A673 (cell line): ENCODE results near the gene EIF1. TPM values are rescaled to one million over a fixed set of nuclear protein-coding genes. Genes with fewer than 3 reads are reported as not detected.

Experiments
- BruUV-seq: library from RNA; stranded (reverse); fragments of 400-500 nt; replicated peaks from 2 replicates; lab custom pipeline; 2021; lab: Mats Ljungman, UMichigan
- CTCF ChIA-PET: fragments of 300-600 bp; sonication (Branson Sonifier 250); formaldehyde crosslinking; loops from one replicate; lab custom pipeline; 2022; ENCODE audit warnings: antibody characterized with exemption; lab: Charles Lee
- POLR2A ChIA-PET: fragments of 300-600 bp; sonication (Branson Sonifier 250); formaldehyde crosslinking; loops from one replicate; lab custom pipeline; 2022; ENCODE audit warnings: antibody characterized with exemption; ENCODE audit not compliant: low non-redundant PET; lab: Charles Lee
- DNase-seq: peaks from one replicate; pipeline ENCODE4 v3.0.0-alpha.2; 2015; ENCODE audit warnings: low spot score
- H3K27ac ChIP-seq: fragments of 200-600 bp; sonication (generic); 2 replicates; pipeline ENCODE4 v1.5.1; 2016; ENCODE audit warnings: mixed run types, low read depth, mild to moderate bottlenecking, mixed read lengths, antibody characterized with exemption, low read length; ENCODE audit not compliant: poor library complexity, severe bottlenecking
- H3K27me3 ChIP-seq: fragments of 200-600 bp; sonication (generic); replicated peaks from 2 replicates; pipeline ENCODE4 v1.6.1; 2017; ENCODE audit warnings: mixed run types, low read depth, mild to moderate bottlenecking, mixed read lengths, antibody characterized with exemption, low read length; ENCODE audit not compliant: insufficient read depth, poor library complexity
- H3K36me3 ChIP-seq: fragments of 200-600 bp; sonication (generic); 2 replicates; pipeline ENCODE4 v1.6.1; 2016; ENCODE audit warnings: mixed run types, mild to moderate bottlenecking, mixed read lengths, antibody characterized with exemption, low read length; ENCODE audit not compliant: insufficient read depth, poor library complexity, severe bottlenecking
- H3K4me1 ChIP-seq: fragments of 200-600 bp; sonication (generic); 2 replicates; pipeline ENCODE4 v1.6.1; 2017; ENCODE audit warnings: mixed run types, mild to moderate bottlenecking, mixed read lengths, antibody characterized with exemption, low read length; ENCODE audit not compliant: insufficient read depth, poor library complexity, severe bottlenecking
- H3K4me3 ChIP-seq: fragments of 200-600 bp; sonication (generic); 2 replicates; pipeline ENCODE4 v1.5.1; 2016; ENCODE audit warnings: low read depth, mixed run types, mild to moderate bottlenecking, mixed read lengths, low read length; ENCODE audit not compliant: poor library complexity, severe bottlenecking
- H3K9me3 ChIP-seq: fragments of 200-600 bp; sonication (generic); 2 replicates; pipeline ENCODE4 v1.6.1; 2016; ENCODE audit warnings: mixed run types, low read depth, mild to moderate bottlenecking, mixed read lengths, antibody characterized with exemption, low read length; ENCODE audit not compliant: poor library complexity, severe bottlenecking
- EZH2 ChIP-seq: fragments of 200-600 bp; sonication (generic); IDR thresholded peaks from 2 replicates; pipeline ENCODE4 v1.6.1; 2017; ENCODE audit warnings: borderline replicate concordance, low read depth, mild to moderate bottlenecking, mixed read lengths, antibody characterized with exemption, low read length; ENCODE audit not compliant: poor library complexity, severe bottlenecking
- intact Hi-C: fragments of 100-400 bp; cut with micrococcal nuclease; formaldehyde crosslinking; loops from one replicate; pipeline ENCODE4 v1.10.0; 2022; ENCODE audit not compliant: unreplicated experiment
- total RNA-seq: library from RNA; stranded (reverse); gene quantifications from 2 replicates; pipeline ENCODE4 v1.2.3, GENCODE V29; 2021
- TF ChIP-seq, protein P1 (sequence below): fragments of 300-800, 200-600 bp; sonication (generic); conservative IDR thresholded peaks from 2 replicates; pipeline ENCODE4 v1.5.1; 2017; ENCODE audit warnings: low read depth, mild to moderate bottlenecking, antibody characterized with exemption, low read length, moderate library complexity, mixed read lengths

The EIF1 gene
- total RNA-seq, 1 experiment from 2014 or later, result 524 TPM

DNA sequence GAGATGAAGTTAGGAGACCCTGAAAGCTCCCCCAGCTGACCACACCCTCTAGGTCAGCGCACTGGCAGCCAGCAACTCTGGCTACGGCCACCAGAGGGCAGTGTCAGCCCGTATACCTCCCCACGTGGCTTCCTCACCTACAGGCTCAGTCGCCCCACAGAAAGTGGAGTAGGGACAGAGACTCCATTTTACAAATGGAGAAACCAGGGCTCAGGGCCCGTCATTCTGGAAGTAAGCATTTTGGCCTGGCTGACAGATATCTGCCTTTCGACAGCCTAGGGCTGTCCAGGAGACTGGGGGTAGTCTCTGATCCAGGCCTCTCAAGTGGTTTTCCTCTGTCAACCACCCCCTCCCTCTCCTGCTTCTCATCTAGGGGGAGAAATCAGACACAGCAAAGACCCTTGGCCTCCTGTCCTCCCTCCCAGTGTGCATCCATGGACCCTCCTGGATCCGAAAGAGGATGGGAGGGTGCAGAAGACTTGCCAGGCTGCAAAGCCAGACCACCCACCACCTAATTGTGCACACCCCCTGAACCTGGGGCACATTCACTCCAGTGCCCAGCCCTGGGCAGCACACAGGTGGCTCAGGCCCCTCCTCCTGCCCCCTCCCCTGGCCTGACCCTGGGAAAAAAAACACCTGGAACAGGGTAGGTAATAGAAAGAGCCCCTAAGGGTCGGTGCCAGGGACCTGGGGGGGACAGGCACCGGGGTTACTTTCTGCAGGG is 49.6 kb downstream of the EIF1 start:
- no TSS peak for BruUV-seq
- TF ChIP-seq EZH2, result no peak
- TF ChIP-seq, protein P1, sequence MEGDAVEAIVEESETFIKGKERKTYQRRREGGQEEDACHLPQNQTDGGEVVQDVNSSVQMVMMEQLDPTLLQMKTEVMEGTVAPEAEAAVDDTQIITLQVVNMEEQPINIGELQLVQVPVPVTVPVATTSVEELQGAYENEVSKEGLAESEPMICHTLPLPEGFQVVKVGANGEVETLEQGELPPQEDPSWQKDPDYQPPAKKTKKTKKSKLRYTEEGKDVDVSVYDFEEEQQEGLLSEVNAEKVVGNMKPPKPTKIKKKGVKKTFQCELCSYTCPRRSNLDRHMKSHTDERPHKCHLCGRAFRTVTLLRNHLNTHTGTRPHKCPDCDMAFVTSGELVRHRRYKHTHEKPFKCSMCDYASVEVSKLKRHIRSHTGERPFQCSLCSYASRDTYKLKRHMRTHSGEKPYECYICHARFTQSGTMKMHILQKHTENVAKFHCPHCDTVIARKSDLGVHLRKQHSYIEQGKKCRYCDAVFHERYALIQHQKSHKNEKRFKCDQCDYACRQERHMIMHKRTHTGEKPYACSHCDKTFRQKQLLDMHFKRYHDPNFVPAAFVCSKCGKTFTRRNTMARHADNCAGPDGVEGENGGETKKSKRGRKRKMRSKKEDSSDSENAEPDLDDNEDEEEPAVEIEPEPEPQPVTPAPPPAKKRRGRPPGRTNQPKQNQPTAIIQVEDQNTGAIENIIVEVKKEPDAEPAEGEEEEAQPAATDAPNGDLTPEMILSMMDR, result peak; percentile 78
- Histone ChIP-seq H3K36me3 (no peaks in the 10 kb centered on the region), H3K4me3 (no peak overlapping the region), H3K9me3 (no peaks in the 10 kb centered on the region), H3K4me1 (no peaks in the 10 kb centered on the region), H3K27me3 (peaks cover 26% of the 10 kb centered on the region), H3K27ac (no peak overlapping the region)
- ChIA-PET CTCF (interaction anchor here (0.5 to 1.0 kb wide), 2 partner anchors 101 to 222 kb away, joined by 3 read pairs; no protein-coding TSS in a partner anchor), POLR2A (no interaction called here)
- intact Hi-C loops, result loop anchor here (1.0 to 10.0 kb wide), 3 partner anchors 63 to 221 kb away; no protein-coding TSS in a partner anchor
- DNase-seq, result peak; percentile 72

DNA sequence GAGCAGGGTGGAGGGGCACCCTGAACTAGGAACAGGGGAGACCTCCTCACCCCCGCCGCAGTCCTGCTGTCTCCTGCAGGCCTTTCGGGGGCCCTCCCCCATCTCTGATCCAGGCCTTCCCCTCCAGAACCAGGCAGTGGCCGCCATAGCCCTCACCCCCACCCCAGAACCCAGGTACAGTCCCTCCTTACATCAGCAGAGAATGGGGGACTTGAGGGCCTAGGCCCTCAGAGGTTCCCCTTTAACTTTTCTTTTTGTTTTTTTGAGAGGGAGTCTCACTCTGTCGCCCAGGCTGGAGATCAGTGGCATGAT is 50.1 kb downstream of the EIF1 start:
- no peak overlapping the region for H3K4me3 ChIP-seq
- no peak for DNase-seq
- CTCF ChIA-PET, result no interaction called here

GRCh38 chr17:41739661-41740352 is 51.1 kb downstream of the EIF1 start:
- peaks cover 14% of the 10 kb centered on the region for H3K27me3 ChIP-seq
- H3K27ac ChIP-seq, result no peak overlapping the region
- DNase-seq, result no peak
- no TSS peak for BruUV-seq
- no peak overlapping the region for H3K4me3 ChIP-seq
- TF ChIP-seq, protein P1, result no peak
- no peak for TF ChIP-seq EZH2
- intact Hi-C loops, result loop anchor here (2.0 to 10.0 kb wide), 2 partner anchors 145 to 219 kb away; no protein-coding TSS in a partner anchor
- H3K36me3 ChIP-seq, result no peaks in the 10 kb centered on the region
- H3K4me1 ChIP-seq, result no peaks in the 10 kb centered on the region
- ChIA-PET POLR2A (interaction anchor here (0.6 kb wide), 1 partner anchor 280 kb away, joined by 3 read pairs; the partner anchor contains the start of gene NKIRAS2), CTCF (no interaction called here)
- no peaks in the 10 kb centered on the region for H3K9me3 ChIP-seq

More for the DNA sequence above, 50.1 kb downstream of the EIF1 start:
- intact Hi-C loops, result loop anchor here (1.0 to 10.0 kb wide), 3 partner anchors 63 to 220 kb away; no protein-coding TSS in a partner anchor
- H3K27me3 ChIP-seq, result peaks cover 25% of the 10 kb centered on the region
- no peaks in the 10 kb centered on the region for H3K9me3 ChIP-seq
- POLR2A ChIA-PET, result no interaction called here
- no peaks in the 10 kb centered on the region for H3K4me1 ChIP-seq
- no peaks in the 10 kb centered on the region for H3K36me3 ChIP-seq
- no peak overlapping the region for H3K27ac ChIP-seq
- no peak for TF ChIP-seq EZH2
- TF ChIP-seq, protein P1, result no peak
- no TSS peak for BruUV-seq
